Loucy (cell line): ENCODE data around the gene FBXW8.

Experiments used
- EZH2phosphoT487 ChIP-seq: fragments of 200-600 bp; IDR thresholded peaks from 2 replicates; pipeline ENCODE4 v1.6.1; 2018; ENCODE audit warnings: antibody characterized with exemption, mild to moderate bottlenecking, moderate library complexity, borderline replicate concordance
- TF ChIP-seq, protein P1 (sequence below): fragments of 200-600 bp; sonication (generic); conservative IDR thresholded peaks from 2 replicates; pipeline ENCODE4 v1.5.1; 2014; ENCODE audit warnings: mild to moderate bottlenecking, antibody characterized with exemption, low read length

DNA sequence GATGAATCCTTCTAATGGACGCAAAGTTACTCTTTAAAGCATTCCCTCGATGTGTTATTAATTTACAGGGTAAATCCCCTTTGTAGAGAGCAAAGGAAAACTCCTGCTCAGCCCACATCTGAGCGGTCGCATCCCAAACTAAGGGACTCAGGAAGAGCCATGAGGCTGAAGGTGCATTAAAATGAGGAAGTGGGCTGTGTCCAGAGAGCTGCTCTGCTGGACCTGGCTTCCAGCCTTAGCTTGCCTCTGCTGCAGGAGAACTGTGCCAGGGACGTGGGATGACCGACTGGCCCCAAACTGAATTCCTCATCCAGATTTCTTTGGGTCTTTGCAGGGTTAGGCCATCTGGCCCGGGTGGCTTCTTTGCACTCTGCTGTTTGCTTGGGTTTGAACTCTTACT is 88.3 kb downstream of the FBXW8 start:
- TF ChIP-seq, protein P1, sequence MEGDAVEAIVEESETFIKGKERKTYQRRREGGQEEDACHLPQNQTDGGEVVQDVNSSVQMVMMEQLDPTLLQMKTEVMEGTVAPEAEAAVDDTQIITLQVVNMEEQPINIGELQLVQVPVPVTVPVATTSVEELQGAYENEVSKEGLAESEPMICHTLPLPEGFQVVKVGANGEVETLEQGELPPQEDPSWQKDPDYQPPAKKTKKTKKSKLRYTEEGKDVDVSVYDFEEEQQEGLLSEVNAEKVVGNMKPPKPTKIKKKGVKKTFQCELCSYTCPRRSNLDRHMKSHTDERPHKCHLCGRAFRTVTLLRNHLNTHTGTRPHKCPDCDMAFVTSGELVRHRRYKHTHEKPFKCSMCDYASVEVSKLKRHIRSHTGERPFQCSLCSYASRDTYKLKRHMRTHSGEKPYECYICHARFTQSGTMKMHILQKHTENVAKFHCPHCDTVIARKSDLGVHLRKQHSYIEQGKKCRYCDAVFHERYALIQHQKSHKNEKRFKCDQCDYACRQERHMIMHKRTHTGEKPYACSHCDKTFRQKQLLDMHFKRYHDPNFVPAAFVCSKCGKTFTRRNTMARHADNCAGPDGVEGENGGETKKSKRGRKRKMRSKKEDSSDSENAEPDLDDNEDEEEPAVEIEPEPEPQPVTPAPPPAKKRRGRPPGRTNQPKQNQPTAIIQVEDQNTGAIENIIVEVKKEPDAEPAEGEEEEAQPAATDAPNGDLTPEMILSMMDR, result no peak
- no peak for TF ChIP-seq EZH2phosphoT487
